K562 (cell line): ENCODE data around the gene FANCD2. TPM values are rescaled to one million over a fixed set of nuclear protein-coding genes. Genes with fewer than 3 reads are reported as not detected.

Source experiments
- polyA plus RNA-seq, 8 experiments: library from polyadenylated mRNA; depleted of rRNA in 4 of 8; stranded (reverse) in 5 of 8; unstranded in 3 of 8; fragments of >200 nt; fragmentation: Nextera tagmentation in 2 of 8; fragmentation: Illumina TruSeq in 1 of 8; extraction: Ambion mirVana in 2 of 8; extraction: Trizol in 1 of 8; gene quantifications; 2 replicates each; pipeline versions ENCODE4 v1.2.1 to v1.2.3, GENCODE V29; 2011 to 2014; ENCODE audit warnings: inconsistent platforms in 1 of 8, missing spikeins in 1 of 8
- total RNA-seq, 7 experiments: library from RNA; depleted of rRNA in 6 of 7; stranded (reverse); fragments of >200 nt in 6 of 7; fragmentation: Illumina TruSeq in 2 of 7; extraction: Trizol in 2 of 7; gene quantifications; 2 replicates each; pipeline versions ENCODE4 v1.2.1 to v1.2.3, GENCODE V29; 2011 to 2021; ENCODE audit warnings: low replicate concordance in 1 of 7
- TF ChIP-seq, protein P1 (sequence below), 2 experiments: fragments of 450-650 bp; formaldehyde crosslinking in 1 of 2; IDR thresholded peaks; 2 replicates each; pipeline versions ENCODE4 v1.4.0 to v1.6.1; 2014 to 2020; ENCODE audit warnings: mild to moderate bottlenecking in 2 of 2, borderline replicate concordance in 1 of 2, low read depth in 1 of 2

FANCD2 gene
- total and polyA plus RNA-seq, 9 of the 15 experiments (the other 6 are each of a cell fraction or from before 2014, with no cell fraction given) = 59.4 to 137 (median 96.1) TPM

DNA sequence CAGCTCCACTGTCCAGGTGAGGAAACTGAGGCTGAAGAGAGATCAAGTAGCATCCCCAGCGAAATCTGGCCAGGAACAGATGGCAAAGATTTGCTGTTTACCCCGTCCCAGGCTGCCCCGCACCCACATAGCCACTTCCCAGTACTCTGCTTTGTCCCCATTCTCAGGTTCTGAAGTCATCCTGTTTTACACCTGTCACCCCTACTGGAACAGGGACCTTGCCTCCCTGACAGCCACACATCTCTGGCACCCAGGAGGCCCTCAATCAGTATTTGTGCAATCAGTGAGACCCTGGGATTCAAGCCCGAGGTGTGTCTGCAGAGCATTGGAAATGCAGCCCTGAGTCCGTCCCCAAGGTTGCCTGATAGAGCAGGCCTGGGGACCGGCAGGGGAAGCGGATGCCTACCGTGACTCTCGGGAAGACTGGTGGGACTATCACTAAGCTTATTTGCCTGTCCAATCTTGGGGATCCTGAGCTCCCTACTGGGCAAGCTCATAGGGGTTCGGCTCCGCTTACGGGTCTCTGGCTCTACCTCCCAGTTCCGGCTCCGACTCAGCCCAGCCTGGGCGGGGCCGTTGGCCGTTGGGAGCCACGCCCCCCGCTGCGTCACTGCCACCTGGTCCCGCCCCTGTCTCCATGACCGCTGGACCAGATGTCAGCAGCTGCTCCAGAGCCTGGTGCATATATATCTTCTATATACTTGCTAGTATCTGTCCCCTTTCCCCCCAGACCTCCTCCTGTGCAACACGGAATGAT is 17.5 kb upstream of the FANCD2 start (continued):
- TF ChIP-seq, protein P1, sequence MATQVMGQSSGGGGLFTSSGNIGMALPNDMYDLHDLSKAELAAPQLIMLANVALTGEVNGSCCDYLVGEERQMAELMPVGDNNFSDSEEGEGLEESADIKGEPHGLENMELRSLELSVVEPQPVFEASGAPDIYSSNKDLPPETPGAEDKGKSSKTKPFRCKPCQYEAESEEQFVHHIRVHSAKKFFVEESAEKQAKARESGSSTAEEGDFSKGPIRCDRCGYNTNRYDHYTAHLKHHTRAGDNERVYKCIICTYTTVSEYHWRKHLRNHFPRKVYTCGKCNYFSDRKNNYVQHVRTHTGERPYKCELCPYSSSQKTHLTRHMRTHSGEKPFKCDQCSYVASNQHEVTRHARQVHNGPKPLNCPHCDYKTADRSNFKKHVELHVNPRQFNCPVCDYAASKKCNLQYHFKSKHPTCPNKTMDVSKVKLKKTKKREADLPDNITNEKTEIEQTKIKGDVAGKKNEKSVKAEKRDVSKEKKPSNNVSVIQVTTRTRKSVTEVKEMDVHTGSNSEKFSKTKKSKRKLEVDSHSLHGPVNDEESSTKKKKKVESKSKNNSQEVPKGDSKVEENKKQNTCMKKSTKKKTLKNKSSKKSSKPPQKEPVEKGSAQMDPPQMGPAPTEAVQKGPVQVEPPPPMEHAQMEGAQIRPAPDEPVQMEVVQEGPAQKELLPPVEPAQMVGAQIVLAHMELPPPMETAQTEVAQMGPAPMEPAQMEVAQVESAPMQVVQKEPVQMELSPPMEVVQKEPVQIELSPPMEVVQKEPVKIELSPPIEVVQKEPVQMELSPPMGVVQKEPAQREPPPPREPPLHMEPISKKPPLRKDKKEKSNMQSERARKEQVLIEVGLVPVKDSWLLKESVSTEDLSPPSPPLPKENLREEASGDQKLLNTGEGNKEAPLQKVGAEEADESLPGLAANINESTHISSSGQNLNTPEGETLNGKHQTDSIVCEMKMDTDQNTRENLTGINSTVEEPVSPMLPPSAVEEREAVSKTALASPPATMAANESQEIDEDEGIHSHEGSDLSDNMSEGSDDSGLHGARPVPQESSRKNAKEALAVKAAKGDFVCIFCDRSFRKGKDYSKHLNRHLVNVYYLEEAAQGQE (IDR thresholded peaks at IDR 0.05; ENCODE audit: borderline replicate concordance) = no peak
- TF ChIP-seq, protein P1 (CRISPR knock-in tag; IDR thresholded peaks at IDR 0.05; ENCODE audit: low read depth) = 0 out of 2 replicates have a peak, but pooled peaks have one; percentile 22
